ENCODE data around the gene ARID5B. TPM values are rescaled to one million over a fixed set of nuclear protein-coding genes. Genes with fewer than 3 reads are reported as not detected.
"Not testable (repeated sequence)": the region's sequence is repeated elsewhere in the genome, so short reads cannot be mapped to it uniquely, and the experiment has no call there.

ARID5B gene
- total RNA-seq, 2 experiments from 2014 or later = 34.8 to 35.9 TPM

GRCh38 chr10:62027841-62028501 is 126.5 kb downstream of the ARID5B start:
- H3K4me1 Mint-ChIP-seq = peaks cover 45% of the 10 kb centered on the region
- no peak overlapping the region for H3K4me3 Mint-ChIP-seq
- no peak for DNase-seq
- H3K36me3 Mint-ChIP-seq = peaks cover 45% of the 10 kb centered on the region
- peaks cover 2% of the 10 kb centered on the region for H3K9me3 Mint-ChIP-seq (ENCODE audit: low read depth)
- no peaks in the 10 kb centered on the region for H3K27me3 Mint-ChIP-seq
- H3K27ac Mint-ChIP-seq = no peak overlapping the region
- ATAC-seq = no peak
- CTCF ChIA-PET = no interaction called here

GRCh38 chr10:62028502-62028842 is 127.0 kb downstream of the ARID5B start:
- Mint-ChIP-seq H3K36me3 (peaks cover 41% of the 10 kb centered on the region), H3K4me1 (peaks cover 45% of the 10 kb centered on the region)
- DNase-seq; H3K9me3 Mint-ChIP-seq (ENCODE audit: low read depth); H3K27ac Mint-ChIP-seq; H3K4me3 Mint-ChIP-seq; H3K27me3 Mint-ChIP-seq; ATAC-seq: not testable (repeated sequence)
- CTCF ChIA-PET = interaction anchor here (0.6 kb wide), 1 partner anchor 278 kb away, joined by 3 read pairs; no protein-coding TSS in a partner anchor

GRCh38 chr10:62029401-62029800 is 127.9 kb downstream of the ARID5B start:
- Mint-ChIP-seq H3K36me3 (peaks cover 35% of the 10 kb centered on the region), H3K4me3 (no peak overlapping the region), H3K27me3 (no peaks in the 10 kb centered on the region), H3K27ac (no peak overlapping the region), H3K9me3 (ENCODE audit: low read depth) (no peaks in the 10 kb centered on the region), H3K4me1 (peaks cover 47% of the 10 kb centered on the region)
- CTCF ChIA-PET = interaction anchor here (1.4 kb wide), 1 partner anchor 133 kb away, joined by 3 read pairs; no protein-coding TSS in a partner anchor
- no peak for ATAC-seq
- no peak for DNase-seq

GRCh38 chr10:62031507-62031906 is 130.0 kb downstream of the ARID5B start:
- CTCF ChIA-PET = interaction anchor here (1.4 to 2.4 kb wide), 3 partner anchors 10 to 22 kb away, joined by 3 to 7 read pairs (median 4); no protein-coding TSS in a partner anchor
- no peak for ATAC-seq
- no peak overlapping the region for H3K4me3 Mint-ChIP-seq

GRCh38 chr10:62033125-62033524 is 131.6 kb downstream of the ARID5B start:
- H3K27ac Mint-ChIP-seq = peak overlapping the region; percentile 26
- DNase-seq (no peak), ATAC-seq (no peak)
- peaks cover 24% of the 10 kb centered on the region for H3K36me3 Mint-ChIP-seq
- CTCF ChIA-PET = no interaction called here
- H3K27me3 Mint-ChIP-seq = no peaks in the 10 kb centered on the region
- peaks cover 44% of the 10 kb centered on the region for H3K4me1 Mint-ChIP-seq
- H3K9me3 Mint-ChIP-seq (ENCODE audit: low read depth) = no peaks in the 10 kb centered on the region
- H3K4me3 Mint-ChIP-seq = no peak overlapping the region

More at GRCh38 chr10:62031507-62031906, 130.0 kb downstream of the ARID5B start:
- no peak for DNase-seq
- peak overlapping the region; percentile 6 for H3K27ac Mint-ChIP-seq
- H3K36me3 Mint-ChIP-seq = peaks cover 32% of the 10 kb centered on the region
- H3K4me1 Mint-ChIP-seq = peaks cover 41% of the 10 kb centered on the region
- H3K9me3 Mint-ChIP-seq (ENCODE audit: low read depth) = no peaks in the 10 kb centered on the region
- H3K27me3 Mint-ChIP-seq = no peaks in the 10 kb centered on the region

- H3K9me3 Mint-ChIP-seq (ENCODE audit: low read depth) = no peaks in the 10 kb centered on the region
- H3K4me3 Mint-ChIP-seq = no peak overlapping the region
These were observed 132.7 kb downstream of the ARID5B start for GRCh38 chr10:62034096-62034640.

GRCh38 chr10:62036186-62037081 is 134.9 kb downstream of the ARID5B start:
- ATAC-seq (no peak), DNase-seq (no peak)

More at GRCh38 chr10:62034096-62034640, 132.7 kb downstream of the ARID5B start:
- no peak for DNase-seq
- Mint-ChIP-seq H3K4me1 (peaks cover 46% of the 10 kb centered on the region), H3K36me3 (peaks cover 18% of the 10 kb centered on the region), H3K27me3 (no peaks in the 10 kb centered on the region), H3K27ac (no peak overlapping the region)
- CTCF ChIA-PET = interaction anchor here (1.0 to 1.3 kb wide), 2 partner anchors 15 to 211 kb away, joined by 3 read pairs; no protein-coding TSS in a partner anchor
- ATAC-seq = no peak

GRCh38 chr10:62037166-62037831 is 135.8 kb downstream of the ARID5B start:
- CTCF ChIA-PET = interaction anchor here (0.7 to 11.1 kb wide), 13 partner anchors 12 to 1933 kb away, joined by 3 to 148 read pairs (median 7); no protein-coding TSS in a partner anchor
- ATAC-seq (no peak), DNase-seq (no peak)
- Mint-ChIP-seq H3K36me3 (peaks cover 16% of the 10 kb centered on the region), H3K27ac (no peak overlapping the region), H3K9me3 (ENCODE audit: low read depth) (no peaks in the 10 kb centered on the region), H3K4me1 (peaks cover 63% of the 10 kb centered on the region), H3K27me3 (no peaks in the 10 kb centered on the region), H3K4me3 (no peak overlapping the region)

More at GRCh38 chr10:62036186-62037081, 134.9 kb downstream of the ARID5B start:
- Mint-ChIP-seq H3K4me3 (no peak overlapping the region), H3K27me3 (no peaks in the 10 kb centered on the region), H3K27ac (peak overlapping the region; percentile 50), H3K9me3 (ENCODE audit: low read depth) (no peaks in the 10 kb centered on the region), H3K36me3 (peaks cover 13% of the 10 kb centered on the region), H3K4me1 (peaks cover 57% of the 10 kb centered on the region)
- CTCF ChIA-PET = interaction anchor here (1.5 to 11.1 kb wide), 6 partner anchors 11 to 212 kb away, joined by 4 to 148 read pairs (median 30); no protein-coding TSS in a partner anchor

GRCh38 chr10:62037890-62038608 is 136.6 kb downstream of the ARID5B start:
- no peak overlapping the region for H3K4me3 Mint-ChIP-seq
- ATAC-seq = no peak
- H3K27ac Mint-ChIP-seq = peak overlapping the region; percentile 81
- H3K9me3 Mint-ChIP-seq (ENCODE audit: low read depth) = no peaks in the 10 kb centered on the region
- no peak for DNase-seq
- H3K4me1 Mint-ChIP-seq = peaks cover 62% of the 10 kb centered on the region
- peaks cover 18% of the 10 kb centered on the region for H3K36me3 Mint-ChIP-seq
- CTCF ChIA-PET = interaction anchor here (0.7 to 11.1 kb wide), 30 partner anchors 11 to 1933 kb away, joined by 3 to 148 read pairs (median 6); partner anchors contain the start of genes ARID5B and RTKN2
- no peaks in the 10 kb centered on the region for H3K27me3 Mint-ChIP-seq

GRCh38 chr10:62038609-62039190 is 137.2 kb downstream of the ARID5B start:
- no peaks in the 10 kb centered on the region for H3K9me3 Mint-ChIP-seq (ENCODE audit: low read depth)
- peak; percentile 73 for ATAC-seq

GRCh38 chr10:62039954-62040353 is 138.5 kb downstream of the ARID5B start:
- DNase-seq (no peak), ATAC-seq (no peak)
- H3K4me3 Mint-ChIP-seq = no peak overlapping the region
- peak overlapping the region; percentile 81 for H3K27ac Mint-ChIP-seq
- no peaks in the 10 kb centered on the region for H3K27me3 Mint-ChIP-seq
- H3K4me1 Mint-ChIP-seq = peaks cover 70% of the 10 kb centered on the region
- peaks cover 25% of the 10 kb centered on the region for H3K36me3 Mint-ChIP-seq
- CTCF ChIA-PET = interaction anchor here (1.0 to 11.1 kb wide), 12 partner anchors 9 to 225 kb away, joined by 3 to 148 read pairs (median 10); no protein-coding TSS in a partner anchor
- no peaks in the 10 kb centered on the region for H3K9me3 Mint-ChIP-seq (ENCODE audit: low read depth)

More at GRCh38 chr10:62038609-62039190, 137.2 kb downstream of the ARID5B start:
- H3K4me1 Mint-ChIP-seq = peaks cover 62% of the 10 kb centered on the region
- H3K36me3 Mint-ChIP-seq = peaks cover 24% of the 10 kb centered on the region
- CTCF ChIA-PET = interaction anchor here (0.5 to 11.1 kb wide), 35 partner anchors 10 to 229 kb away, joined by 3 to 148 read pairs (median 5); partner anchors contain the start of genes ARID5B and RTKN2
- peak; percentile 89 for DNase-seq
- H3K4me3 Mint-ChIP-seq = peak overlapping the region; percentile 45
- no peaks in the 10 kb centered on the region for H3K27me3 Mint-ChIP-seq
- peak overlapping the region; percentile 81 for H3K27ac Mint-ChIP-seq

Measured in activated CD8-positive, alpha-beta memory T cell treated with anti-CD3 and anti-CD28 coated beads, Interleukin-2, amount 10 ng/mL, durations not matched to agents 7 days and 5 days (primary cell).